Parathyroid adenoma (tissue), 2 donors: ENCODE data around the gene DOK3.

Experiments
- H2AFZ ChIP-seq: fragments of 300-600 bp; sonication (generic); one replicate; pipeline ENCODE4 v1.7.0; 2017; ENCODE audit warnings: antibody characterized with exemption, mild to moderate bottlenecking
- H3K27ac ChIP-seq: fragments of 300-600 bp; sonication (generic); one replicate; pipeline ENCODE4 v1.7.0; 2017
- H3K27me3 ChIP-seq: fragments of 300-600 bp; sonication (generic); one replicate; pipeline ENCODE4 v1.7.0; 2017; ENCODE audit warnings: low read length; ENCODE audit not compliant: control insufficient read depth, insufficient read depth
- H3K36me3 ChIP-seq: fragments of 300-600 bp; sonication (generic); one replicate; pipeline ENCODE4 v1.7.0; 2017; ENCODE audit warnings: low read length; ENCODE audit not compliant: control insufficient read depth, insufficient read depth
- H3K4me1 ChIP-seq: fragments of 300-600 bp; sonication (generic); one replicate; pipeline ENCODE4 v1.7.0; 2017; ENCODE audit warnings: control low read depth
- H3K4me2 ChIP-seq: fragments of 300-600 bp; sonication (generic); one replicate; pipeline ENCODE4 v1.7.0; 2017; ENCODE audit warnings: low read length
- H3K4me3 ChIP-seq: fragments of 300-600 bp; sonication (generic); one replicate; pipeline ENCODE4 v1.7.0; 2017; ENCODE audit warnings: low read depth, low read length
- H3K79me2 ChIP-seq: fragments of 300-600 bp; sonication (generic); one replicate; pipeline ENCODE4 v1.7.0; 2017; ENCODE audit warnings: control low read depth
- H3K9ac ChIP-seq: fragments of 300-600 bp; sonication (generic); one replicate; pipeline ENCODE4 v1.7.0; 2017; ENCODE audit warnings: mild to moderate bottlenecking
- H3K9me3 ChIP-seq: fragments of 300-600 bp; sonication (generic); one replicate; pipeline ENCODE4 v1.7.0; 2017; ENCODE audit warnings: low read length; ENCODE audit not compliant: control insufficient read depth
- CTCF ChIP-seq: fragments of 300-600 bp; sonication (generic); IDR thresholded peaks from one replicate; pipeline ENCODE4 v1.7.0; 2017; ENCODE audit warnings: antibody characterized with exemption, mild to moderate bottlenecking
- donor health status: primary hyperparathyroidism.

Gene DOK3

GRCh38 chr5:177511796-177512675, 2.4 kb upstream of the DOK3 start:
- Histone ChIP-seq H3K4me3 (no peak overlapping the region), H3K79me2 (peaks cover 9% of the 10 kb centered on the region), H3K9me3 (no peaks in the 10 kb centered on the region), H3K27ac (no peak overlapping the region), H2AFZ (no peak overlapping the region), H3K27me3 (no peaks in the 10 kb centered on the region), H3K4me2 (no peak overlapping the region), H3K4me1 (no peaks in the 10 kb centered on the region), H3K9ac (no peak overlapping the region), H3K36me3 (no peaks in the 10 kb centered on the region)
- TF ChIP-seq CTCF: no peak

- no peak overlapping the region for H3K27ac ChIP-seq
- TF ChIP-seq CTCF: no peak
- H3K36me3 ChIP-seq: no peaks in the 10 kb centered on the region
These were observed 1.6 kb upstream of the DOK3 start for GRCh38 chr5:177511181-177511580.

GRCh38 chr5:177510567-177511053, 984 bp upstream of the DOK3 start:
- no peaks in the 10 kb centered on the region for H3K27me3 ChIP-seq
- H2AFZ ChIP-seq: no peak overlapping the region
- no peak overlapping the region for H3K9ac ChIP-seq
- no peak overlapping the region for H3K27ac ChIP-seq
- H3K4me1 ChIP-seq: no peaks in the 10 kb centered on the region
- no peak for TF ChIP-seq CTCF
- H3K4me3 ChIP-seq: no peak overlapping the region
- no peaks in the 10 kb centered on the region for H3K36me3 ChIP-seq
- peaks cover 2% of the 10 kb centered on the region for H3K79me2 ChIP-seq
- no peaks in the 10 kb centered on the region for H3K9me3 ChIP-seq
- no peak overlapping the region for H3K4me2 ChIP-seq

More at GRCh38 chr5:177511181-177511580, 1.6 kb upstream of the DOK3 start:
- Histone ChIP-seq H3K27me3 (no peaks in the 10 kb centered on the region), H3K4me3 (no peak overlapping the region), H3K9me3 (no peaks in the 10 kb centered on the region), H2AFZ (no peak overlapping the region), H3K4me2 (no peak overlapping the region), H3K4me1 (no peaks in the 10 kb centered on the region), H3K9ac (no peak overlapping the region), H3K79me2 (peaks cover 6% of the 10 kb centered on the region)

GRCh38 chr5:177509991-177510566, 453 bp upstream of the DOK3 start:
- no peaks in the 10 kb centered on the region for H3K36me3 ChIP-seq
- H3K27me3 ChIP-seq: no peaks in the 10 kb centered on the region
- H3K79me2 ChIP-seq: peaks cover 2% of the 10 kb centered on the region
- H2AFZ ChIP-seq: no peak overlapping the region
- no peak overlapping the region for H3K9ac ChIP-seq
- no peak overlapping the region for H3K27ac ChIP-seq
- no peak overlapping the region for H3K4me2 ChIP-seq
- no peak overlapping the region for H3K4me3 ChIP-seq
- TF ChIP-seq CTCF: no peak
- no peaks in the 10 kb centered on the region for H3K4me1 ChIP-seq
- no peaks in the 10 kb centered on the region for H3K9me3 ChIP-seq
